ENCODE results near the gene C1orf35.

Gene C1orf35

DNA sequence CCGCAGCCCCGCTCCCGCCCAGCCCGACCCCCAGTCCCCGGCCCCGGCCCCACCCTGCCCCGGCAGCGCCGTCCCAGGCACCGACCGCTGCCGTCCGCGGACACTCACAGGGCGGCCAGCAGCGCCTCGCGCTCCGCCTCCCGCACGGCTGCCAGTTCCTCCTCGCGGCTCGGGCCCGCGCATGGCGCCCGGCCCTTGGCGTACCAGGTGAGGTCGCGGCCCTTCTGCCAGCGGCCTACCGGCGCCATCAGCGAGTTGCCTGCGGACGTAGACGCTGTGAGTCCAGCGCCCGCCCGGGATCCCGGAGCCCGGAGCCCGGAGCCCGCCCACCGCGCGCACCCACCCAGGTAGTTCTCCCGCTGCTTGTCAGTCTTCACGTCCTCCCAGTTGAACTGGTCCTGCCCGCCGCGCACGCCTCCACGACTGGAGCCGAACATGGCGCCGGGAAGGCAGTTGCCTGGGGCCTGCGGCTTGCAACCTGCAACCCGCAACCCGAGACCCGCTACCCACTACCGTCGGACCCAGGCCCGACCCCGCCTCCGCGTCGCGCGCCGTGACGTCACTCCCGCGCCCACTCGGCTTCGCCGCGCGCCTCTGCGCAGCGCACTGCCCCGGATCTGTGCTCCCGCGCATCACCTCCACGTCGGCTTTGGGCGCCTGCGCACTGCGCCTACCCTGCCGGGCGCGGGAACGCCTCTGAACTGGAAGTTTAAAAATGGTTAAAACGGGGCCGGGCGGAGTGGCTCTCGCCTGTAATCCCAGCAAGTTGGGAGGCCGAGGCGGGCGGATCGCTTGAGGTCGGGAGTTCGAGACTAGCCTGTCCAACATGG is at the start of gene C1orf35:
Gene C1orf35, minus strand, starts transcription at position 535 of the 830 bp plus-strand sequence. Its CDS starts 98 bp downstream, at position 437.
- DNase-seq (ENCODE audit: low read depth in 3 of 3, low spot score in 1 of 3), result peak; percentile 82 to 94 (median 84)

GRCh38 chr1:228152918-228153258 is 49.8 kb upstream of the C1orf35 start:
- no peak for DNase-seq (ENCODE audit: low read depth in 3 of 3, low spot score in 1 of 3)

DNA sequence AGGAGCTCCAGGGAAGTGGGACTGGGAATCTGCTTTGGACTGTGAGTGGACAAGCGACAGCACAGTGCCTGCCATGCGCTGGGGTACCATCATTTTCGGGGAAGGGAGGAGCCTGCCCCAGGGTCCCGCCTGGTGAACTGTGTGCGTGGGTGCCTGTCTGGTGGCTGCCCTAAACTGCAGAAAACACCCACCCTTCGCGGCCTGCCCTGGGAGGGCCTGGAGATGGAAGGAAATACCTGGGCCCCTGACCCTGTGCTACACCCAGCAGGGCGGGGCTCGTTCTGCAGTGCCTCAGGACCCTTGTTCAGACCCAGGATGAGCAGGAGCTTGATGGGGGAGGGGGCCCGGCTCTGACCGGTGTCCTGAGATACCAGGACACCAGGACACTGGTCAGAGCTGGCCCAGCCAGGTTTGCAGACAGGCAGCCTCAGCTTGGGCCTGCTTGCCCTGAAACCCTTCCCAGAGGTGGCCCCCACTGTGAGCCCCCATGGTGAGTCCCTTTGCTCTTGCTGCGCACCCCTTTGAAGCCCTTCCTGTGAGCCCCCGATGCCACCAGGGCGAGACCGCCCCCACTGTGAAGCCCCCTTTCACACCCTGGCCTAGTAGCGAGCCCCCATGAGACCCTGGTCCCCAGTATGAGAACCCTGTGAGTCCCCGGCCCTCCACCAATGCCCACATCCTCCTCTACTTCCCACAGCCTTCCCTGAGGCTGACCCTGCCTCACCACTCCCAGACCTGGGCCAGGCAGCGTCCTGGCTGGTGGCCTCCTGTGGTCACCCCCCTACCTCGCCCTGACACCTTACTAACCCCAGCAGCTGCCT is 49.2 kb upstream of the C1orf35 start:
- DNase-seq (ENCODE audit: low read depth in 3 of 3, low spot score in 1 of 3), result no peak

DNA sequence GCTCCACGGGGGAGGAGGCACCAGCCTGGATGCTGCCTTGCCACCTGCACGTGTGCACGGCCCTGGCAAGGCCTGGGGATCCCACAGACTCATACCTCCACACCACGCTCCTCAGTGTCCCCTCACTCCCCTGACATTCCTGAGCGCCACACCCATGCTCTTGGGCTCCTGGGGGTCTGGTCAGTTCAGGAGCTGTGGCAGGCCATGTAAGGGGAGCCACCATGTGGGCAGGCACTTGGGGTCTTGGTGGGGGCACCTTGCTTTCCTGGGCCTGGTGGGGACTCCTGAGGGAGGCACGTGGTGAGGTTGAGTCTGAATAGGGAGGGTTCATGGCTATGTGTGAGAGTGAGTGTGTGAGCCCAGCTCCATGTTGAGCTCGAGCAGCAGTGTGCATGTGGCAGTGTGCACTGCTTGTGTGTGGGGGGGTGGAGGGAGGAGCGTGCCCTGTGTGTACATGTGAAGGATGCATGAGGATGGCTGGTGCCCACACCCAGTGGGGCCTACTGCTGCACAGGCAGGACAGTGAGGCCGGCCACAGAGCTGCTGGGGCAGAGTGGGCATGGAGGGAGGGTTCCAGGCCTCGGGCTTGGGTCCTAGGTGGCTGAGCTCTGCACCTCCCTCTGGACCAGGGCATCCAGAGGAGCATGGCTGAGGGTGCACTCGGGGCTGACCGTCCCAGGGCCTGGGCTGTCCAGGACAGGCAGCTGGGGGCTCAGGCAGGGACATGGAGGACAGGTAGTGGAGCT is 48.2 kb upstream of the C1orf35 start:
- no peak for DNase-seq (ENCODE audit: low read depth in 3 of 3, low spot score in 1 of 3)

GRCh38 chr1:228150461-228151179 is 47.5 kb upstream of the C1orf35 start:
- no peak for DNase-seq (ENCODE audit: low read depth in 3 of 3, low spot score in 1 of 3)

DNA sequence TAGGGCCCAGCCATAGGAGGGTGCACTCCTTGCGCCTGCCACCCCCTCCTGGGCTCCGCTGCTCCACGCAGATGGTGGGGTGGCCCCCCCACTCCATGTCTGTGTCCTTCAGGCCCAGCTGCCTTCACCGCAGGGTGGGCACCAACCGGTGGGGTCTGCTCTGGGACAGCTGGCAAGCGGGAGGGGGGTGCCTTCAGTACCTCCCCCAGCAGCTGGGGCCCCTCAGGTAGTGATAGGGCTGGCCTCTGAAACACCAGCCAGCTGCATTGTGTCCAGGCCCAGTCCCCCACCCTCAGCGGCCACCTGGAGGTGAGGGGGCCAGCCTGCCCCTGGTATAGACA is 47.0 kb upstream of the C1orf35 start:
- DNase-seq (ENCODE audit: low read depth in 3 of 3, low spot score in 1 of 3), result no peak

GRCh38 chr1:228149406-228150119 is 46.4 kb upstream of the C1orf35 start, which contains the start of gene GJC2:
Gene GJC2, plus strand, starts transcription at chr1:228149930. Its CDS starts 7,829 bp downstream, at chr1:228157759.
- DNase-seq (ENCODE audit: low read depth in 3 of 3, low spot score in 1 of 3), result no peak

DNA sequence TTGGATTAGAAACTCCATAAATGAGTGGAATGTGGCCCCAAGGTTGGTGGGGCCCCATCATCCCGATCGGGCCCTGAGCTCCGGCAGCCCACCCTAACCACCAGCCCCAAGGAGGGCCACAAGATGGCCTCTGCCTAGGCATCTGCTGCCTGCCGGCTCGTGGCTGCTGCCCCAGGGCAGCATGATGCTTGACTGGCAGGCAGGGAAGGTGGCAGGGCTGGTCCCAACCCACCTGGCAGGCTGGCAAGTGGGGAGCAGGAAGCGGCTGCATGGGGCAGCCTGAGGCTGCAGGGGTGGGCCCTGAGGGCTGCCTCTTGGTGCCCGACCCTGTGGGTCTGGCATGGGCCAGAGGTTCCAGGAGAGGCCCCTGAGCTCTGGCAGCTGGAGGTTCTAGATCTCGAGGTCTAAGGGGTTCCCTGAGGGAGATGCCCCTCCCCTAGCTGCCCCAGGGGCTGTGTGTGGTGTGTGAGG is 45.8 kb upstream of the C1orf35 start:
- no peak for DNase-seq (ENCODE audit: low read depth in 3 of 3, low spot score in 1 of 3)

- DNase-seq (ENCODE audit: low read depth in 3 of 3, low spot score in 1 of 3), result no peak
These were observed 45.2 kb upstream of the C1orf35 start for GRCh38 chr1:228148196-228148861.

- no peak for DNase-seq (ENCODE audit: low read depth in 3 of 3, low spot score in 1 of 3)
These were observed 44.6 kb upstream of the C1orf35 start for GRCh38 chr1:228147768-228148167.

GRCh38 chr1:228147151-228147693 is 44.1 kb upstream of the C1orf35 start:
- DNase-seq (ENCODE audit: low read depth in 3 of 3, low spot score in 1 of 3), result no peak

DNA sequence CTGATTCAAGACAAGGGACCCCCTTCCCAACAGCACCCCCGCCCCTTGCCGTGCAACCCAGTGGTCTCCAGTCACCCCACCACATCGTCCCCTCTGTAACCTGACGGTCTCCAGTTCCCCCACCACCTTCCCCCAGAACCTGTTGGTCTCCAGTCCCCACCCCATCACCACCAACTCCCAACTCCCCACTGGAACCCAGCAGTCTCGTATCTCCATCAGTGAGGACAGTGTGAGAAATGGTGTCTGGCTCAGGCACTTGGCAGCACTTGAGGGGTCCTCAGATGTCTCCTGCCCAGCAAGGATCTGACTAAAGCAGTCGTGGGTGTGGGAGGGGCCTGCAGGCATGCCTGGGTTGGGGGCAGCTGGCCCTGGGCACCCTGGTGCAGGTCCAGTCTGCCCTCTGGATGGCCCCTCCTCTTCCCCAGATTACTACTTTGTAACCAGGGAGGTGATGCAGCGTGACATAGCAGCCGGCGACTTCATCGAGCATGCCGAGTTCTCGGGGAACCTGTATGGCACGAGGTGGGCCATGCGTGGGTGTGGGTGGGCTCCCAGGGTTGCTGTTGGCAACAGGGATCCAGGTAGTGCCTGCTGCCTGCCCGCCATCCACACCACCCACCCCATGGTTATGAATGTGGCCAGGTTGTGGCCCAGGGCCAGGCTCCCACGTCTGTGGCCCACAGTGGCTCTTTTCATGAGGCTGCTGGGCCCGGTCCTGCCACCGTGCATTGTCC is 43.5 kb upstream of the C1orf35 start:
- DNase-seq (ENCODE audit: low read depth in 3 of 3, low spot score in 1 of 3), result no peak

DNA sequence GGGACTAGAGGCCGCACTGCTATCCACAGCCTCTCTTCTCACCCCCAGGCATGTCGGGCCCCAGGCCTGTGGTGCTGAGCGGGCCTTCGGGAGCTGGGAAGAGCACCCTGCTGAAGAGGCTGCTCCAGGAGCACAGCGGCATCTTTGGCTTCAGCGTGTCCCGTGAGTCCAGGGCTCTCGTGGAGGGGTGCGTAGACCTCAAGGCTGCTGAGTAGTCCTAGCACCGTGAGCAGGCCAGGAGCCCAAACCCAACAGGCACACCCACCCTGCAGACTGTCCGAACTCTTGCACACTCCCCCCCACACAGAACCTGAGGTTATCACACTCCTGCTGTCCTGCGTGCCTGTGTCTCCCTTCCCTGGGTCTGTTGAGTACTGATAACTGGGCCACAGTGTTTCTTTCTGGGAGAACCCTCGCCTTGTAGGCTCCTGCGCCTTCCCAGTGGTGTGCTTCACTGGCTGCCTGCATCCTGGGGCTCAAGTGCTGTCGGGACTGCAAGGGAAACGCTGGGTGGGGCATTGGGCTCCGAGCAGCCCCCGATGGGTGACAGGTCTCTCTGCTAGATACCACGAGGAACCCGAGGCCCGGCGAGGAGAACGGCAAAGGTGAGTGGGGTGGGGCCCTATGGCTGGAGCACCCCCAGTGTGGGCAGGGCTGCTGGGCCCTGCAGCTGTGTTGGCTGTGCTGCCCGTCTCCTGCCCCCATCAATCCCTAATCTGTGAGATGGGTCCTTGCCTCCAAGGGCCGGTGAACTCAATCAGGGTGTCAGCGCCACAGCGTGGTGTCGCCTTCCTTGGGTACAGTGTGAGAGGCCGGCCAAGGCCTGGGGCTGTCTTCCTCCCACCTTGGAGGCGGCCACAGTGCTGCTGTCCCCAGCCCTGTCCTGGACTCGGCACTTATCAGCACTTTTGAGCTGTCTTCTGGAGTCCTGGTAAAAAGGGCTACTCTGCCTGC is 42.6 kb upstream of the C1orf35 start:
- no peak for DNase-seq (ENCODE audit: low read depth in 3 of 3, low spot score in 1 of 3)

- no peak for DNase-seq (ENCODE audit: low read depth in 3 of 3, low spot score in 1 of 3)
These were observed 41.8 kb upstream of the C1orf35 start for GRCh38 chr1:228144993-228145343.

DNA sequence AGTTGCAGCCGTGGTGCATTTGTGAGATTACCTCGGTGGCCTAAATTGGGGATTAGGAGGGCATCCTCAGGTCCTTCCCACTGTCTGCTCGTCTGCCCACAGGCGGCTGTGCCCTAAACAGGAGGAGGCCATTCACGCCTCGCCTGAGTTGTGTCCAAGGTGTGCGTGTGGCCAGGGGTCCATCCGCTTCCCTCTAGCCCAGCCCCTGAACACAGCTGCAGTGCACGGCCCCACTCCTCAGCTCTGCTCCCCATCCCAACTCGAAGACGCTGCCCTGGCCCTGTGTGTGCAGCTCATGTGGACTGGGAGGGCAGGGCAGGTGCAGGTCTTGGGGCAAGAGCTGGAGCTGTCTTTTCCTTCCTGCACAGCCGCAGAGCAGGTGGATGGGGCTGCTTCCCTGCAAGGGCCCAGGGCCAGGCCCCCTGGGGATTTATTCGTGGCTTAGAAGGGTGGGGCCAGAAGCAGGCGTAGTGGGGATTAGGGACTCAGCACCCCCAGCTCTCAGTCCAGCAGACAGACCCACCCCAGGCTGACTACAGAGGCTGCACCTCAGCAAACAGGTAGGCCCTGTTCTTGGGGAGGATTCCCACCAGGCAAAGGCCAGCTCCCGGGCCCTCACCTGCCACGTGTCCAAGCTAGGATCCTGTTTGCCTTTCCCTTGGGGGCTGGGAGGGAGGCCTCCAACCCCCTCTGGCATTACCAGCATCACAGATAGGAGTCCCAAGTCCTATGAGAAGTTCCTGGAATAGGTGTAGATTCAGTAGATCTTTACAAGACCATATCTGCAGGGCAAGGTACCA is 41.3 kb upstream of the C1orf35 start:
- DNase-seq (ENCODE audit: low read depth in 3 of 3, low spot score in 1 of 3), result no peak

- DNase-seq (ENCODE audit: low read depth in 3 of 3, low spot score in 1 of 3), result no peak
These were observed 40.5 kb upstream of the C1orf35 start for GRCh38 chr1:228143480-228144192.
